Right cardiac atrium (tissue), 5 donors: ENCODE measurements around the gene ZFAND5. TPM values are rescaled to one million over a fixed set of nuclear protein-coding genes. Genes with fewer than 3 reads are reported as not detected.
A peak's percentile ranks its signal among the peaks of the same experiment; 100 is the strongest.

ENCODE experiments used
- ATAC-seq, 2 donors: fragments of 200-7000 bp; cut with Tn5 transposase; one replicate each; pipeline versions ENCODE4 v1.8.0 to v1.9.1; 2020; ENCODE audit warnings: moderate library complexity in 2 of 2, mild to moderate bottlenecking in 1 of 2
- DNase-seq, 3 donors: peaks; one replicate each; pipeline ENCODE4 v3.0.0-alpha.2; 2020
- H3K27ac ChIP-seq: one replicate; pipeline ENCODE4 v1.5.1; 2013; ENCODE audit warnings: mild to moderate bottlenecking, low read length, control low read depth, moderate library complexity
- H3K27me3 ChIP-seq: one replicate; pipeline ENCODE4 v1.6.1; 2013; ENCODE audit not compliant: control insufficient read depth, insufficient read depth
- H3K4me1 ChIP-seq: one replicate; pipeline ENCODE4 v1.6.1; 2013; ENCODE audit warnings: low read length; ENCODE audit not compliant: control insufficient read depth, insufficient read depth
- H3K4me3 ChIP-seq: one replicate; pipeline ENCODE4 v1.5.1; 2013; ENCODE audit warnings: low read length, control low read depth
- H3K9me3 ChIP-seq: one replicate; pipeline ENCODE4 v1.6.1; 2013; ENCODE audit warnings: low read length; ENCODE audit not compliant: control insufficient read depth
- WGBS: extraction: QIAGEN DNeasy Blood & Tissue Kit; methylation state at CpG from one replicate; pipeline ENCODE4 v1.1.7; 2013; 5-methylcytosine and 5-hydroxymethylcytosine counted together
- intact Hi-C, 4 donors: fragments of 100-400 bp; cut with DNase I; formaldehyde crosslinking; loops; one replicate each; pipeline versions ENCODE4 v1.11.0 to v1.14.0; 2022 to 2023
- polyA plus RNA-seq: library from polyadenylated mRNA; stranded (reverse); fragments of 200-250 nt; gene quantifications from one replicate; pipeline ENCODE4 v1.2.3, GENCODE V29; 2013
- total RNA-seq, 4 donors: library from RNA; stranded (reverse); fragmentation: NEBNext Ultra II Directional; extraction: Animal tissue kit (Norgen Biotek cat#: 25700); gene quantifications; one replicate each; pipeline ENCODE4 v1.2.1, GENCODE V29; 2021
- donor health status: healthy with polysubstance abuse.
- donor health status: DM: no; HTN: yes; CAD: no.
- donor health status: DM: no; HTN: no; CAD: no.
- donor health status: DM: no; HTN: yes; CAD: no; lungs with severe emphysema.
- donor health status: DM: yes; HTN: yes; CAD: no.

Gene ZFAND5
- total and polyA plus RNA-seq, 5 donors = 148 to 219 (median 179) TPM

DNA sequence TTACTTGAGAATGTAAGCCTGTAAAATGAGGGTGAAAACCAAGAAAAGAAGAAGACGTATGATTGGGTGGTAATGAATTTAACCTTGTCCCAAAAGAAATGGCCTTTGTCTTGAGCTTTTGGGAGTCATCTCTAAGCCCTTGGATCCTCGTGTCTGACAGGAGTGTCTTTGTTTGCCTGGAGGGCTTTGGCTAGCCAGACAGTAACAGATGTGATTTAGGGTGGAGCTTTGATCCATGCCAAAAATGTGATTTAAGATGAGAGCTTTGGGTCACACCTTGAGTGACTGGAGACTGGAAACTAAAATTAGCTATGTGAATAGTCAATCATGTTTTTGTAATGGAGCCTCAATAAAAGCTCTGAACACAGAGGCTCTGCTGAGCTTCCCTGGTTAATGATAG lies 25.9 kb upstream of the ZFAND5 start:
- Histone ChIP-seq H3K4me1 (no peaks in the 10 kb centered on the region), H3K4me3 (no peak overlapping the region), H3K9me3 (no peaks in the 10 kb centered on the region), H3K27ac (no peak overlapping the region), H3K27me3 (no peaks in the 10 kb centered on the region)
- ATAC-seq (no peak), DNase-seq (no peak)
- intact Hi-C loops = no loop called here
- WGBS = 91% methylated on average over 2 of the region's 2 CpGs

DNA sequence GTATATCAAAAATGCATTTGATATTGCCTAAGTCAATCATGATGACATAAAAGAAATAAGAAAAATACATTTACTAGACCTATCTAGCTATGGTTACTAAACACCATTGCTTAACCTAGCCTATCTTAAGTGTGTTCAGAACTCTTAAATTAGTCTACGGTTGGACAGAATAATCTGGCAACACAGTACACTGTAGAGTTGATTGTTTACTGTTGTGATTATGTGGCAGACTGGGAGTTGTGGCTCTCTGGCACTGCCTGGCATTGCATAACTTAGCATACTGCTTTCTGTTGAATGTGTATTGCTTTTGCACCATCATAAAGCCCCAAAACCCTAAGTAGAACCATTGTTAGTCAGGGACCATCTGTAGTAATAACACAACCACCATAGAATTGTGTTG lies 21.2 kb upstream of the ZFAND5 start:
- DNase-seq = no peak
- no peak for ATAC-seq
- WGBS = 81% methylated on average over 1 of the region's 1 CpG
- Histone ChIP-seq H3K4me1 (no peaks in the 10 kb centered on the region), H3K27me3 (no peaks in the 10 kb centered on the region), H3K4me3 (no peak overlapping the region), H3K9me3 (no peaks in the 10 kb centered on the region), H3K27ac (no peak overlapping the region)
- intact Hi-C loops = no loop called here

DNA sequence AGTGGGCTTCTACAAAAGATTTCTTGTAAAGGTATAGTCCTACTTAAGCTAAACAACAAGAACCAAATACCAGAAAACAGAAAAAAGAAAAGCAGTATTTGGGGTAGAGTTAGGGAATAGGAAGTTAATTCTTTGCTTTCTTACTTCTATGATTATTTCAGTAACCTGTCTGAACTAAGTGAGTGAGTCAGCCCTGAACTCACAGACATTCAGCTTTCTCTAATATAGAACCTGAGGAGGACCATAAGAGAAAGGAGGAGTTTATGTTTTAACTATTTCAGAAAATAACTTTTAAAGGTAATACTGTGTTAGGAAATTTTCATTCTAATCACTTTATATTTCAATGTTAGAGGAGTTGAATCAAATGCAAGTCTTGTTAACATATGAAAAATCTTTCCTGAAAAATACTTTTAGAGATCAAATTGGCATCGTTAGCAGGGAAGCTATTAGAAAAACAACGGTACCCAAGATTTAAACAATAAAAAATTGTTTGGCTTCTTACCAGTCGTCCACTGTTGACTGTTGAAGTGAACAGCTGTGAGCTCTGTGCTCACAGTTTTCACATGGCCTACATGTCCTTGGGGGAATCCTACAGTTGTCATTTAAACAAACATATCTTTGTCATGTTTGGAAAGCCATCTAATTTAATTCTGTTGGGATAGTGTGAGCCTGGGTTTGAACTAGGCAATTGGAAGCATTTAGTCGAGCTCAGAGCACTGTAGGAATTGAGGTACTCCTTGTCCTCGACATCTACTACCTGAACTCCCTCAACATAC lies 19.9 kb upstream of the ZFAND5 start:
- Histone ChIP-seq H3K4me1 (no peaks in the 10 kb centered on the region), H3K4me3 (no peak overlapping the region), H3K27me3 (no peaks in the 10 kb centered on the region), H3K27ac (no peak overlapping the region), H3K9me3 (no peaks in the 10 kb centered on the region)
- no peak for ATAC-seq
- no peak for DNase-seq
- 55% methylated on average over 5 of the region's 5 CpGs for WGBS
- intact Hi-C loops = no loop called here

DNA sequence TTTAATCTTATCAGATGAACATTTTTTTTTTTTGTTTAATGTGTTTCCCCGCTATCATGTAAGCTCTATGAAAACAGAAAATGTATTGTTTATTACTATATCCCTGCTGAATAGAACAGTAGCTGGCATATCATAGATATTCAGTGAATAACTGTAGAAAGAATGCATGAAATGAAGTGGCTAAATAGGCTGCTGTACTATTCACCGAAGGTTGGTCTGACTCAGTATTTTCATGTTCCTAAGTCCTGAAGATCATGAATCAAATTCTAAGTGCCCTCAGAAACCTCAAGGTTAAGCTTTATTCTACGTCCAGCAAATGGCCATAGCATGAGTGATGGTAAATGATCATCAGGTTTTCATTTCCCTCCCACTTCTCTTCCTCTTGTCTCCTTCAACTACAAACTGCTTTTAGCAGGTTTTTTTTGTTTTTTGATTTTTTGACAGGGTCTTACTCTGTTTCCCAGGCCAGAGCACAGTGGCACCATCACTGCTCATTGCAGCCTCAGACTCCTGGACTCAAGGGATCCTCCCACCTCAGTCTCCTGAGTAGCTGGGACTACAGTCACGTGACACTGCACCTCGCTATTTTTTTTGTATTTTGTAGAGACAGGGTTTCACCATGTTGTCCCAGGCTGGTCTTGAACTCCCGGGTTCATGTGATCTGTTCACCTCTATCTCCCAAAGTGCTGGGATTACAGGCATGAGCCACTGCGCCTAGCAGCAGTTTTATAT lies 19.1 kb upstream of the ZFAND5 start:
- ATAC-seq = no peak
- H3K27ac ChIP-seq = no peak overlapping the region
- DNase-seq = no peak
- no peak overlapping the region for H3K4me3 ChIP-seq
- WGBS = 71% methylated on average over 7 of the region's 7 CpGs
- H3K9me3 ChIP-seq = no peaks in the 10 kb centered on the region
- no peaks in the 10 kb centered on the region for H3K4me1 ChIP-seq
- intact Hi-C loops = no loop called here
- H3K27me3 ChIP-seq = no peaks in the 10 kb centered on the region

DNA sequence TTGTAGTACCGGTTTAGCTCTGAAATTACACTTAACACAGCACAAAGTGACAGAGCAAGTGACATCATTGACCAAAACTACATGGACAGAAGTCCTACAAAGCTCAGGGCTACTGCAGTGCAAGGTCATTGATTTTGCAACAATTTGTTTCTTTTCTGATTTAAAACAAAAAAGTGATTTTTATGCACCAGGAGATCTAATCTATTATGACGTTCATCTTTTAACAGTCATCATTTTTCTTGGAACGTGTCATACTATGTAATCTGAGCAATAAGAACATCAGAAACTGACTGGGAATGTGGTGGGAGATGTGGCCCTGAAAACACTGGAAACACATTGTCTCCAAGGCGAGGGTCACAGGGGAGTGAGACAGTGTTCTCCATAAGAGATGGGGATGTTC lies 17.4 kb upstream of the ZFAND5 start:
- H3K27me3 ChIP-seq = no peaks in the 10 kb centered on the region
- H3K4me1 ChIP-seq = no peaks in the 10 kb centered on the region
- intact Hi-C loops = no loop called here
- ATAC-seq (peak in 1 of 2 donors; percentile 81), DNase-seq (no peak)
- 66% methylated on average over 4 of the region's 4 CpGs for WGBS
- no peaks in the 10 kb centered on the region for H3K9me3 ChIP-seq
- H3K27ac ChIP-seq = no peak overlapping the region
- no peak overlapping the region for H3K4me3 ChIP-seq

DNA sequence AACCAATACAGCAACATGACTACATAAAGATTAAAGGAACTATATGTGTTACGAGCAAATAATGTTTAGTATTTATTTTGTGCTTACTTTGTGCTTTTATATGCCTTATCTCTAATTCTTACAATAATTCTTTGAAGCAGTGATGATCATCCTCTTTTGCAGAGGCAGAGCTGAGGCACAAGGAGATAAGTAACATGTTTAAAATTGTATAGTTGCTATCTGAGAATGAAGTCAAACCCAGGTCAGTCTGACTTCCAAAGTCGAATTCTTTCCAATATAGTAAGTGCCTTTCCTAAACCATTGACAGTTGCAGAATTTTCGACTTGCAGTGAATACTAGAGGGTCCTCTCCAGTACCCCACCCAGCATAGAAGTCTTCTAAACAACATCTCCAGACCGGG lies 12.0 kb upstream of the ZFAND5 start:
- Histone ChIP-seq H3K4me1 (no peaks in the 10 kb centered on the region), H3K27ac (no peak overlapping the region), H3K9me3 (no peaks in the 10 kb centered on the region), H3K4me3 (no peak overlapping the region), H3K27me3 (no peaks in the 10 kb centered on the region)
- DNase-seq (no peak), ATAC-seq (no peak)
- WGBS = 82% methylated on average over 4 of the region's 4 CpGs
- intact Hi-C loops = loop anchor here in 1 of 4 donors (10.0 kb wide), 1 partner anchor 208 kb away; no protein-coding TSS in a partner anchor

DNA sequence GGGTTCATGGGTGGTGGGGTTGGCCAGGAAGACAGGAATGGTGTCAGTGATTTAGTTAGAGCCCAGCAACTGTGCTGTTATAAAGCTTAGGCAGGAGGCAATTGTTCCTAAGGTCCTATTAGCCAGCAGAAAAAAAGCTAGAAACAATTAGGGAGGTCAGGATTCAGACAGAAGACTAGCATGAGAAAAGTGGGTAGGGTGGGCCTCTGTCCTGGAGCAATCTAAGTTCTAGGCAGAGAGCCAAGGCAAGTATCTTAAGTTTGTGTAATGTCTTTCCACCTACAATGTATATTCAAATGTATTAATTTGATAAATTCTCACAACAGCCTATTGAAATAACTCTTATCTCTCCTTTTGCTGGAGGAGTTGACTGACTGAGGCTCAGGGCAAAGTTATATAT lies 6.1 kb upstream of the ZFAND5 start:
- intact Hi-C loops = loop anchor here in 1 of 4 donors (10.0 kb wide), 1 partner anchor 214 kb away; no protein-coding TSS in a partner anchor
- no peaks in the 10 kb centered on the region for H3K4me1 ChIP-seq
- no peaks in the 10 kb centered on the region for H3K27me3 ChIP-seq
- no peak overlapping the region for H3K27ac ChIP-seq
- DNase-seq (no peak), ATAC-seq (no peak)
- no peaks in the 10 kb centered on the region for H3K9me3 ChIP-seq
- no peak overlapping the region for H3K4me3 ChIP-seq

DNA sequence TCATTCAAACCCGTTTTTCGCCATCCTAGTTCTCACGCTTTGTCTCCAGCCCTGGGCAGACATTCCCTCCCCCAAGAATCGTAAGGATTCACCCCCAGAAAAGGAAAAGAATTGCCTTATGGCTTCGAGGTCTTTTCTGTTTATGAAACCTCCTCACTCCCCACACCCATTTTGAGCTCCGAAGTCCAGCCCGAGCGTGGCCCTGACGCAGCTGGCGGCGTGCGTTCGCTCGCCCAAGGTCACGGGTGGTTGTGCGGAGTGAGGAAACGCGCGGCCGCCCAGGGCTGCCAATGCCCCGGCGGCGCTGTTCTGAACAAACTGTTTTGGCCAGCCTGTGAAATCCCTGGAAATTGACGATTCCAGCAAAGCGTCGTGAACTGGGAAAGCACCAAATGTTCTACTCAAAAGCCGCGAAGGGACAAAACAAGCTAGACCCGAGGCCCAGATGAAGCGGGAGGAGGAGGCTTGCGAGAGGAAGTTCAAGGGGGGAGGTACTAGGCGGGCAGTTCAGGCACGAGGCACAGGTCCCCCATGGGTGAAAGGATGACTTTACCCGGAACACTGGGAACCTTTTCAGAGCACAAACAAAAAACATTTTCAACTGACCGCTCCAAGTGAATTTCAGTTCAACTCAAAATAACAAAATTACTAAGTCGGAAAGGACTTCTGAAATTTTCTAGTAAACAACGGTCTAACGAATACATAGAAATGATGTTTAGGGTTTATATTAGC lies 683 bp upstream of the ZFAND5 start:
- intact Hi-C loops = loop anchor here in 2 of 4 donors (2.0 to 10.0 kb wide), 2 partner anchors 211 to 219 kb away; no protein-coding TSS in a partner anchor
- DNase-seq = peak; percentile 89 to 96 (median 94)
- 2% methylated on average over 38 of the region's 38 CpGs for WGBS
- peak; percentile 82 to 83 for ATAC-seq
- no peaks in the 10 kb centered on the region for H3K27me3 ChIP-seq
- H3K27ac ChIP-seq = peak overlapping the region; percentile 98
- peak overlapping the region; percentile 55 for H3K4me3 ChIP-seq
- no peaks in the 10 kb centered on the region for H3K9me3 ChIP-seq
- no peaks in the 10 kb centered on the region for H3K4me1 ChIP-seq

DNA sequence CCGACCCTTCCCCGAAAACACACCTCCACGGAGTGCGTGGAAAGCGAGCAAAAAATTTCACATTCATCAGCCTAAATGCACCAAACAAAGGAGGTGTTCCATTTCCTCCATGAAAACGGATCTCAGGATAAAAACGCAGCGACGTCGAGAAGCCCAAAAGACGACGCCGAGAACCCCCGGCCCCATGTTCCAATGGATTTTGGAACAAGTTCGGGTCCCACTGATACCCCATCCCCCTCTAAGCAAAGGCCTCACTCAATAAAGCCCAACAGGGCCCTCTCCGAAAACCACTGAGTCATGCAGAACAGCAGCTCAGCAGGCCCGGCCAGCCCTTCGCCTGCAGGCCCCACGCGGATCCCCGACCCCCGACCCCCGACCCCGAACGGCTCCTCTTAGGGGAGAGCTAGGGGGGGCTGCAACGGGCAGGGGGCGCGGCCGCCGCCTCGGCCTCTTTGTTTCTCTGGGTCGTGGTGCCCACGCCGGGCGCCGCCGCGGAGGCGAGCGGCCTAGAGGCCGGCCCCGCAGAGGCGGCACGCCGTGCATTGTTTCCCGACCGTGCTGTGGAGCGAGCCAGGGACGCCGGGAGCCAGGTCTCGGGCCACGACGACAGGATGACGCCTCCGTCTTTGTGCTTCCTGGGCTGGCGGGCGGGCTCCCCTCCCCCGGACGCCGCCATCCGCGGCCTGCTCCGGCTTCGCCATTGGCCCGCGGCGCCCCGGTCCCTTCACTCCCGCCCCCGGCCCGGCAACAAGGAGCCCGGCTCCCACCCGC lies 915 bp downstream of the ZFAND5 start:
- intact Hi-C loops = loop anchor here in 2 of 4 donors (2.0 to 10.0 kb wide), 2 partner anchors 213 to 221 kb away; no protein-coding TSS in a partner anchor
- H3K27ac ChIP-seq = peak overlapping the region; percentile 100
- H3K27me3 ChIP-seq = no peaks in the 10 kb centered on the region
- H3K4me1 ChIP-seq = no peaks in the 10 kb centered on the region
- ATAC-seq = peak; percentile 40 to 55
- H3K4me3 ChIP-seq = peak overlapping the region; percentile 91
- peak; percentile 81 to 90 (median 89) for DNase-seq
- under 1% methylated on average over 73 of the region's 73 CpGs for WGBS
- no peaks in the 10 kb centered on the region for H3K9me3 ChIP-seq

DNA sequence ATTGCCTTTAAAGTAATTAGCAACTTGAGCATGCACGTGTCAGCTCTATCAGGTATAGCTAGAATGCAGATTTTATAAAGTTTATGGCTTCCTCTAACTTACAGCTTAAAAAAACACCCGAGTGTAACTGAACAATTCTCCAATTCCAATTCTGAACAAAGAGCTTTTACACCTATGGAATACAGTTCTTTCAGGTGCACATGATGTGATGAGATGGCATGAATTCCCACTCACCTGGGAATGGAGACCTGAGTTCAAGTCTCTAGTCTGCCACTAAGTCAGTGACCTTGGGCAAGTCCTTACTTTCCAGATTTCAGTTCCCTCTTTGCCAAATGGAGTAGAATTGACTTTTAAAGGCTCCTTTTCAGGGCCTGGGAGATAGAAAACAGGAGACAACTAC lies 1.8 kb downstream of the ZFAND5 start:
- intact Hi-C loops = loop anchor here in 1 of 4 donors (10.0 kb wide), 1 partner anchor 222 kb away; no protein-coding TSS in a partner anchor
- WGBS = 2% methylated on average over 2 of the region's 2 CpGs

More for the DNA sequence above, 1.8 kb downstream of the ZFAND5 start:
- Histone ChIP-seq H3K4me3 (peak overlapping the region; percentile 91), H3K27me3 (no peaks in the 10 kb centered on the region), H3K9me3 (no peaks in the 10 kb centered on the region), H3K27ac (peak overlapping the region; percentile 98), H3K4me1 (no peaks in the 10 kb centered on the region)
- no peak for DNase-seq
- ATAC-seq = no peak
